Thymus (tissue), 11 donors: ENCODE data around the gene ARHGDIG. TPM values are rescaled to one million over a fixed set of nuclear protein-coding genes. Genes with fewer than 3 reads are reported as not detected.
"Not testable (repeated sequence)": the region's sequence is repeated elsewhere in the genome, so short reads cannot be mapped to it uniquely, and the experiment has no call there.

Source experiments
- DNase-seq, 9 donors: peaks; one replicate each; pipeline ENCODE4 v3.0.0-alpha.2; 2013; ENCODE audit warnings: low spot score in 9 of 9, low read depth in 6 of 9, missing footprints in 1 of 9
- H3K27ac ChIP-seq, 2 donors: one replicate each; pipeline ENCODE4 v1.5.1; 2013; ENCODE audit warnings: control low read depth in 1 of 2, low read depth in 1 of 2, low read length in 1 of 2, mild to moderate bottlenecking in 1 of 2, moderate library complexity in 1 of 2
- H3K27me3 ChIP-seq, 2 donors: one replicate each; pipeline ENCODE4 v1.5.1; 2013; ENCODE audit warnings: low read length in 1 of 2; ENCODE audit not compliant: control insufficient read depth in 2 of 2, insufficient read depth in 1 of 2
- H3K36me3 ChIP-seq, 2 donors: one replicate each; pipeline ENCODE4 v1.5.1; 2013; ENCODE audit warnings: low read length in 1 of 2, mild to moderate bottlenecking in 1 of 2, moderate library complexity in 1 of 2; ENCODE audit not compliant: control insufficient read depth in 2 of 2, insufficient read depth in 2 of 2
- H3K4me1 ChIP-seq, 2 donors: one replicate each; pipeline ENCODE4 v1.5.1; 2013; ENCODE audit warnings: low read length in 2 of 2; ENCODE audit not compliant: control insufficient read depth in 2 of 2, insufficient read depth in 2 of 2
- H3K4me3 ChIP-seq, 2 donors: one replicate each; pipeline ENCODE4 v1.5.1; 2013; ENCODE audit warnings: low read length in 2 of 2, control low read depth in 1 of 2, mild to moderate bottlenecking in 1 of 2
- H3K9me3 ChIP-seq, 2 donors: one replicate each; pipeline ENCODE4 v1.5.1; 2013; ENCODE audit warnings: low read length in 1 of 2, mild to moderate bottlenecking in 1 of 2; ENCODE audit not compliant: control insufficient read depth in 2 of 2, insufficient read depth in 1 of 2
- WGBS: extraction: QIAGEN DNeasy Blood & Tissue Kit; methylation state at CpG from one replicate; pipeline ENCODE4 v1.1.7; 2013; 5-methylcytosine and 5-hydroxymethylcytosine counted together
- polyA plus RNA-seq: library from polyadenylated mRNA; stranded (reverse); fragments of 200-250 nt; gene quantifications from one replicate; pipeline ENCODE4 v1.2.3, GENCODE V29; 2013
- total RNA-seq: library from RNA; stranded (reverse); fragments of 120-200 nt; gene quantifications from one replicate; pipeline ENCODE4 v1.2.4, GENCODE V29; 2013
- donor health status: healthy.

ARHGDIG gene
- total and polyA plus RNA-seq, 2 donors = 0.09 to 0.52 TPM

GRCh38 chr16:267562-267961 lies 12.8 kb upstream of the ARHGDIG start:
- not testable (repeated sequence) for H3K27ac ChIP-seq, H3K9me3 ChIP-seq, H3K4me1 ChIP-seq, DNase-seq, H3K4me3 ChIP-seq
- WGBS = 88% methylated on average over 17 of the region's 17 CpGs
- Histone ChIP-seq H3K36me3 (peaks cover 15 to 30% of the 10 kb centered on the region in 2 donors), H3K27me3 (peaks cover 0 to 13% of the 10 kb centered on the region in 2 donors)

- peaks cover 15 to 25% of the 10 kb centered on the region in 2 donors for H3K36me3 ChIP-seq
- no peaks in the 10 kb centered on the region for H3K4me1 ChIP-seq
- H3K9me3 ChIP-seq = peaks cover 0 to 1% of the 10 kb centered on the region in 2 donors
- no peak for DNase-seq
- no peak overlapping the region for H3K4me3 ChIP-seq
- 87% methylated on average over 40 of the region's 40 CpGs for WGBS
- peaks cover 5 to 22% of the 10 kb centered on the region in 2 donors for H3K27me3 ChIP-seq
- H3K27ac ChIP-seq = no peak overlapping the region
These were observed 12.0 kb upstream of the ARHGDIG start for GRCh38 chr16:268141-269053.

- H3K9me3 ChIP-seq = peaks cover 0 to 1% of the 10 kb centered on the region in 2 donors
- no peak for DNase-seq
- peaks cover 14 to 30% of the 10 kb centered on the region in 2 donors for H3K27me3 ChIP-seq
- WGBS = 94% methylated on average over 24 of the region's 24 CpGs
- no peak overlapping the region for H3K27ac ChIP-seq
- H3K36me3 ChIP-seq = peaks cover 7 to 17% of the 10 kb centered on the region in 2 donors
- no peaks in the 10 kb centered on the region for H3K4me1 ChIP-seq
- H3K4me3 ChIP-seq = no peak overlapping the region
These were observed 11.2 kb upstream of the ARHGDIG start for GRCh38 chr16:269061-269796.

GRCh38 chr16:270381-271255 lies 9.8 kb upstream of the ARHGDIG start:
- Histone ChIP-seq H3K27ac (no peak overlapping the region), H3K27me3 (peaks cover 26 to 42% of the 10 kb centered on the region in 2 donors), H3K36me3 (peaks cover 0 to 4% of the 10 kb centered on the region in 2 donors), H3K9me3 (peaks cover 1 to 4% of the 10 kb centered on the region in 2 donors), H3K4me3 (no peak overlapping the region), H3K4me1 (peaks cover 0 to 2% of the 10 kb centered on the region in 2 donors)
- 93% methylated on average over 34 of the region's 34 CpGs for WGBS
- DNase-seq = no peak

GRCh38 chr16:272633-273546 lies 7.5 kb upstream of the ARHGDIG start:
- Histone ChIP-seq H3K4me3 (no peak overlapping the region), H3K4me1 (peaks cover 0 to 2% of the 10 kb centered on the region in 2 donors), H3K9me3 (peaks cover 1 to 4% of the 10 kb centered on the region in 2 donors), H3K27ac (no peak overlapping the region), H3K27me3 (peaks cover 38 to 63% of the 10 kb centered on the region in 2 donors), H3K36me3 (no peaks in the 10 kb centered on the region)
- DNase-seq = no peak
- WGBS = 91% methylated on average over 36 of the region's 36 CpGs

- peaks cover 0 to 2% of the 10 kb centered on the region in 2 donors for H3K4me1 ChIP-seq
- peaks cover 41 to 72% of the 10 kb centered on the region in 2 donors for H3K27me3 ChIP-seq
- H3K4me3 ChIP-seq = no peak overlapping the region
- H3K27ac ChIP-seq = no peak overlapping the region
- DNase-seq = no peak
- peaks cover 0 to 4% of the 10 kb centered on the region in 2 donors for H3K9me3 ChIP-seq
- WGBS = 92% methylated on average over 30 of the region's 30 CpGs
- no peaks in the 10 kb centered on the region for H3K36me3 ChIP-seq
These were observed 6.6 kb upstream of the ARHGDIG start for GRCh38 chr16:273547-274421.

- Histone ChIP-seq H3K4me3 (no peak overlapping the region), H3K4me1 (peaks cover 0 to 2% of the 10 kb centered on the region in 2 donors), H3K27me3 (peaks cover 53 to 82% of the 10 kb centered on the region in 2 donors), H3K9me3 (peaks cover 0 to 4% of the 10 kb centered on the region in 2 donors), H3K27ac (no peak overlapping the region), H3K36me3 (no peaks in the 10 kb centered on the region)
- peak in 1 of 9 donors; percentile 15 for DNase-seq
- WGBS = 4% methylated on average over 58 of the region's 58 CpGs
These were observed 5.2 kb upstream of the ARHGDIG start for GRCh38 chr16:275041-275641.
